Activated naive CD8-positive, alpha-beta T cell (primary cell): ENCODE data around the gene VPS4A.

Source experiments
- H3K27ac Mint-ChIP-seq: one replicate; pipeline ENCODE4 v1.8.0; 2021; ENCODE audit warnings: mixed read lengths
- H3K27me3 Mint-ChIP-seq: one replicate; pipeline ENCODE4 v1.8.0; 2021; ENCODE audit warnings: mixed read lengths
- H3K36me3 Mint-ChIP-seq: one replicate; pipeline ENCODE4 v1.8.0; 2021; ENCODE audit warnings: mixed read lengths
- H3K4me1 Mint-ChIP-seq: one replicate; pipeline ENCODE4 v1.8.0; 2021; ENCODE audit warnings: low read depth, mixed read lengths
- H3K4me3 Mint-ChIP-seq: one replicate; pipeline ENCODE4 v1.8.0; 2021; ENCODE audit warnings: mild to moderate bottlenecking, mixed read lengths
- H3K9me3 Mint-ChIP-seq: one replicate; pipeline ENCODE4 v1.8.0; 2021; ENCODE audit warnings: low read depth, mixed read lengths

The VPS4A gene

GRCh38 chr16:69329369-69330285 lies 18.5 kb downstream of the VPS4A start:
- Mint-ChIP-seq H3K27ac (peak overlapping the region; percentile 61), H3K9me3 (no peaks in the 10 kb centered on the region), H3K27me3 (no peaks in the 10 kb centered on the region), H3K36me3 (peaks cover 12% of the 10 kb centered on the region), H3K4me1 (peaks cover 50% of the 10 kb centered on the region), H3K4me3 (peak overlapping the region; percentile 87)

GRCh38 chr16:69330286-69331109 lies 19.3 kb downstream of the VPS4A start, which contains the start of gene PDF:
TSS of gene PDF (minus strand) at chr16:69330588. CDS start at chr16:69330570, 18 bp downstream.
- Mint-ChIP-seq H3K27ac (peak within 1 kb of the TSS; percentile 72), H3K27me3 (no peaks in the 10 kb centered on the region), H3K4me3 (peak within 1 kb of the TSS; percentile 87), H3K36me3 (peaks cover 12% of the 10 kb centered on the region), H3K9me3 (no peaks in the 10 kb centered on the region), H3K4me1 (peaks cover 48% of the 10 kb centered on the region)

- Mint-ChIP-seq H3K4me1 (peaks cover 40% of the 10 kb centered on the region), H3K27me3 (no peaks in the 10 kb centered on the region), H3K4me3 (no peak overlapping the region)
These were observed 23.5 kb downstream of the VPS4A start for GRCh38 chr16:69334696-69335095.

GRCh38 chr16:69338557-69339288 lies 27.6 kb downstream of the VPS4A start:
- no peaks in the 10 kb centered on the region for H3K27me3 Mint-ChIP-seq
- H3K36me3 Mint-ChIP-seq: peaks cover 23% of the 10 kb centered on the region
- no peaks in the 10 kb centered on the region for H3K9me3 Mint-ChIP-seq
- peak overlapping the region; percentile 86 for H3K27ac Mint-ChIP-seq
- H3K4me3 Mint-ChIP-seq: peak overlapping the region; percentile 100
- peaks cover 54% of the 10 kb centered on the region for H3K4me1 Mint-ChIP-seq

More at GRCh38 chr16:69334696-69335095, 23.5 kb downstream of the VPS4A start:
- Mint-ChIP-seq H3K36me3 (peaks cover 11% of the 10 kb centered on the region), H3K27ac (no peak overlapping the region), H3K9me3 (no peaks in the 10 kb centered on the region)

- no peaks in the 10 kb centered on the region for H3K27me3 Mint-ChIP-seq
- H3K4me3 Mint-ChIP-seq: peak within 1 kb of the TSS; percentile 100
- H3K27ac Mint-ChIP-seq: peak within 1 kb of the TSS; percentile 100
- H3K4me1 Mint-ChIP-seq: peaks cover 49% of the 10 kb centered on the region
- peaks cover 19% of the 10 kb centered on the region for H3K36me3 Mint-ChIP-seq
- H3K9me3 Mint-ChIP-seq: no peaks in the 10 kb centered on the region
These were observed 28.3 kb downstream of the VPS4A start, which contains the start of the genes COG8 and NIP7 for GRCh38 chr16:69339289-69340094. TSS of gene COG8 (minus strand) at chr16:69339564. CDS start at chr16:69339552, 12 bp downstream. TSS of gene NIP7 (plus strand) at chr16:69339772. CDS start at chr16:69339830, 58 bp downstream.

- Mint-ChIP-seq H3K4me1 (peaks cover 49% of the 10 kb centered on the region), H3K9me3 (no peaks in the 10 kb centered on the region), H3K27me3 (no peaks in the 10 kb centered on the region), H3K27ac (peak overlapping the region; percentile 100), H3K36me3 (peaks cover 19% of the 10 kb centered on the region), H3K4me3 (peak overlapping the region; percentile 100)
These were observed 29.0 kb downstream of the VPS4A start for GRCh38 chr16:69340095-69340644.

GRCh38 chr16:69344171-69344570 lies 33.0 kb downstream of the VPS4A start:
- Mint-ChIP-seq H3K36me3 (peaks cover 14% of the 10 kb centered on the region), H3K4me3 (no peak overlapping the region), H3K9me3 (no peaks in the 10 kb centered on the region), H3K27me3 (no peaks in the 10 kb centered on the region), H3K4me1 (peaks cover 31% of the 10 kb centered on the region), H3K27ac (no peak overlapping the region)

- H3K4me1 Mint-ChIP-seq: peaks cover 20% of the 10 kb centered on the region
- H3K4me3 Mint-ChIP-seq: no peak overlapping the region
- H3K27ac Mint-ChIP-seq: no peak overlapping the region
- peaks cover 9% of the 10 kb centered on the region for H3K36me3 Mint-ChIP-seq
- no peaks in the 10 kb centered on the region for H3K27me3 Mint-ChIP-seq
- no peaks in the 10 kb centered on the region for H3K9me3 Mint-ChIP-seq
These were observed 34.8 kb downstream of the VPS4A start for GRCh38 chr16:69345923-69346322.

- Mint-ChIP-seq H3K27ac (no peak overlapping the region), H3K4me1 (peaks cover 12% of the 10 kb centered on the region), H3K27me3 (no peaks in the 10 kb centered on the region), H3K9me3 (no peaks in the 10 kb centered on the region), H3K36me3 (peaks cover 3% of the 10 kb centered on the region), H3K4me3 (no peak overlapping the region)
These were observed 35.5 kb downstream of the VPS4A start for GRCh38 chr16:69346683-69347082.

GRCh38 chr16:69348222-69348621 lies 37.1 kb downstream of the VPS4A start:
- H3K36me3 Mint-ChIP-seq: peaks cover 2% of the 10 kb centered on the region
- no peaks in the 10 kb centered on the region for H3K9me3 Mint-ChIP-seq
- no peaks in the 10 kb centered on the region for H3K27me3 Mint-ChIP-seq
- H3K27ac Mint-ChIP-seq: no peak overlapping the region
- H3K4me1 Mint-ChIP-seq: peaks cover 8% of the 10 kb centered on the region
- H3K4me3 Mint-ChIP-seq: no peak overlapping the region

GRCh38 chr16:69349536-69349935 lies 38.4 kb downstream of the VPS4A start:
- Mint-ChIP-seq H3K4me3 (no peak overlapping the region), H3K27ac (no peak overlapping the region), H3K27me3 (no peaks in the 10 kb centered on the region), H3K36me3 (no peaks in the 10 kb centered on the region), H3K4me1 (peaks cover 4% of the 10 kb centered on the region), H3K9me3 (no peaks in the 10 kb centered on the region)

- Mint-ChIP-seq H3K4me3 (no peak overlapping the region), H3K4me1 (peaks cover 4% of the 10 kb centered on the region), H3K27ac (no peak overlapping the region), H3K9me3 (no peaks in the 10 kb centered on the region), H3K36me3 (no peaks in the 10 kb centered on the region), H3K27me3 (no peaks in the 10 kb centered on the region)
These were observed 39.5 kb downstream of the VPS4A start for GRCh38 chr16:69350536-69351133.

- Mint-ChIP-seq H3K36me3 (no peaks in the 10 kb centered on the region), H3K27me3 (no peaks in the 10 kb centered on the region), H3K4me3 (no peak within 1 kb of the TSS), H3K4me1 (no peaks in the 10 kb centered on the region), H3K27ac (no peak within 1 kb of the TSS), H3K9me3 (no peaks in the 10 kb centered on the region)
These were observed 40.3 kb downstream of the VPS4A start, which contains the start of gene TMED6 for GRCh38 chr16:69351309-69352027. TSS of gene TMED6 (minus strand) at chr16:69351786. CDS start at chr16:69351753, 33 bp downstream.
